ENCODE results near the gene DYRK1B.
"Not testable (repeated sequence)": the region's sequence is repeated elsewhere in the genome, so short reads cannot be mapped to it uniquely, and the experiment has no call there.

DYRK1B gene

DNA sequence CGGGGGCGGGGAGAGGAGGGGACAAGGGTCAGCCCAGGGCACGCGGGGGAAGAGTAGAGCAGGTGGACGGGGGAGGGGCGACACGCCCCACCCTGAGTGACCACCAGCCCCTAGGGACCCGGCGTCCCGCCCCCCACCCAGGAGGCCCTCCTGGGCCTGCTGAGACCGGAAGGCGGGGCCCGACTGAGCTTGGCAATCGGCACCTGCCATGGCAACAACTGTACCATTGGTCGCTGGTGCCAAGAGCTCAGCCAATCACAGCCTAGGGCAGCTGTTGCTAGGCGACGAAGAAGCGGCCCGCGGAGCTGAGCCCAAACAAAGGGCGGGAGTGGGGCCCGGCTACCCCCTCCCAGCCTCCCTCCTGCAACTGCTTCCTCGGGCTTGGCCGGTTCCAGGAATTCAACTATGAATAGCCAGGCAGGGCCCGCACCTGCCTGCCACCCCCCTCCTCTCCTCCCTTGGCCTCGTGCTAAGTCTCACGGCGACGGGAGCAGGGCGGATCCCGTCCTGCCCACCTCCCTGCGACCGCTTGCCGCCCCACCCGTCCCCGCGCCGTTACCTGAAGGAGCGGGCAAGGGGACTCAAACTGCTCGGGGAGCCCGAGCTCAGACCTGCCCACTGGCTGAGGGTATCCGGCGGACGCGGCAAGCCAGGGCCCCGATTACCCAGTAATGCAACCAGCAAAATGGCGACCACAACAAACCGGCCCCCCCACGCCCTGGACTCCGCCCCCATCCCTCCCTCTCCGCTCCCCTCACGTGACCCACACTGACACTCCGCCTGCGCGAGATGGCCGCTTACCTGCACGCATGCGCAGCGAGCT, at the start of gene DYRK1B:
DYRK1B (minus strand) TSS at position 699 of the 823 bp plus-strand sequence. CDS start 2,295 bp downstream, outside the sequence.
- peak; percentile 91 for DNase-seq

GRCh38 chr19:39882645-39883044, 48.7 kb upstream of the DYRK1B start:
- DNase-seq: not testable (repeated sequence)

DNA sequence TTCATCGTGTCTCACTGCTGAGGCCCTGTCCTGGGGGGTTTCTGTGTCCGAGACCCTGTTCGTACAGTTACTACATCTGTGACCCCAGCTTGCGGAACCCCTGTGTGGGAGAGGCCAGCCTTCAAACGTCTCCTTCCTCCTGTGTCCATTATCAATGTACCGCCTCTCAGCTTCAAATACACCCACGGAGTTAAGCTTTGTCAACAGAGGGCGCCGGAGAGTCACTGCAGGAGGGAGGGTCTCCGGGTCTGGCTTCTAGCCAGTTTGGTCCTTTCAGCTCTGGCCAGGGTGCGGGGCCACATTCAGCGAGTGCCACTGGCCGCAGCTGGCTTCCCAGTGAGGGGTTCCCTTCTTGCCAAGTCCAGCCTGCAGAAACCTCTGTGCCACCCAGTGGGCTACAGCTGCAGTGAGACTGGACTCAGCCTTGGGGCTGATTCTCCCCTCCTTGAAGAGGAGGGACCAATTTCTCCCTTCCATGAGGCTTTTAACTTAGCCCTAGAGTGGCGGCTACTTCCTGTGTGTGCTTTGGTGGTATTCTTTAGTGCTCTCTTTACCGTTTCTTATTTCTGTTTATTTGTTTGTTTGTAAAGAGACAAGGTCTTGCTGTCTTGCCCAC, 47.6 kb upstream of the DYRK1B start:
- DNase-seq: not testable (repeated sequence)

DNA sequence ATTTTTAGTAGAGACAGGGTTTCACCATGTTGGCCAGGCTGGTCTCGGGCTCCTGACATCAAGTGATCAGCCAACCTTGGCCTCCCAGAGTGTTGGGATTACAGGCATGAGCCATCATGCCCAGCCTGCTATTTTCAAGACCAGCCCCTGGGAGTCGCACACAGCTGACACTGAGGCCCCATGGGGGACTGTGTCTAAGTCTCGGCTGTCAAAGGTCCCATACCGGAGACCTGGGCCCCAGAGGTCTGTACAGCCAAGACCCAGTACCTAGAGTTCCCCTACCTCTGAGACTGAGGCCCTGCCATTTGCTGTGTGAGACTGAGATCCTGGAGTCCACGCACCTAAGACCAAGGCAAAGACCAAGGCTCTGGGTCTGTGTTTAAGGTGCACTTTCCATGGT, 46.3 kb upstream of the DYRK1B start:
- not testable (repeated sequence) for DNase-seq

- not testable (repeated sequence) for DNase-seq
These were observed 45.8 kb upstream of the DYRK1B start for GRCh38 chr19:39879796-39880195.

DNA sequence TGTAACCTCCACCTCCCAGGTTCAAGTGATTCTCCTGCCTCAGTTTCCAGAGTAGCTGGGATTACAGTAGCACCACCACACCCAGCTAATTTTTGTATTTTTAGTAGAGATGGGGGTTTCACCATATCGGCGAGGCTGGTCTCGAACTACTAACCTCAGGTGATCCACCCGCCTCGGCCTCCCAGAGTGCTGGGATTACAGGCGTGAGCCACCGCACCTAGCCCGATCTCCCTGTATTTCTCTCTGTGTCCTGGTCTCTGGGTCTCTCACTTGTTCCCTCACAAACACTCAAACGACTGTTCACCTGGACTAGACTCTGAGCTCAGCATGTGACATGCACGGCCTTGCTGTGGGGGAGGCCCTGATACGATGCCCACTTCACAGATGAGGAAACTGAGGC, 44.9 kb upstream of the DYRK1B start:
- not testable (repeated sequence) for DNase-seq

- no peak for DNase-seq
These were observed 44.4 kb upstream of the DYRK1B start for GRCh38 chr19:39878398-39878797.

DNA sequence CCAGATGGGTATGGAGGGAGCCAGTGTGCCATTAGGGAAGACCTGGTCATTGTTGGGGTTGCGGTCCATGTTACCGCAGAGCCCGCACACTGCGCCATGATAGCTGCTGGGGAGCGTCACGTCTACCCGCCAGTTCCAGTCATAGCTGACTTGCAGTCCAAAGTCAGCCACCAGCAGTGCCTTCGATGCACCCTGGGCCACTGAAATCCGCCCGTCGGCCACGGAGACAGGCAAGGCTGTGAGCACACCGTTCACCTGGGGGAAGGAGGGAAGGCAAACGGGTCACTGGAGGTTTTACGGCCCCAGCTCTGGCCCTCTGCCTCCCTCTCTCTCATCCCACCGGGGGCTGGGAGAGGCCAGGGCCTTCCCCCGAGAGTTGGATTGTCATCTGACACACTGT, 44.0 kb upstream of the DYRK1B start:
- not testable (repeated sequence) for DNase-seq

- DNase-seq: not testable (repeated sequence)
These were observed 43.5 kb upstream of the DYRK1B start for GRCh38 chr19:39877488-39877887.

DNA sequence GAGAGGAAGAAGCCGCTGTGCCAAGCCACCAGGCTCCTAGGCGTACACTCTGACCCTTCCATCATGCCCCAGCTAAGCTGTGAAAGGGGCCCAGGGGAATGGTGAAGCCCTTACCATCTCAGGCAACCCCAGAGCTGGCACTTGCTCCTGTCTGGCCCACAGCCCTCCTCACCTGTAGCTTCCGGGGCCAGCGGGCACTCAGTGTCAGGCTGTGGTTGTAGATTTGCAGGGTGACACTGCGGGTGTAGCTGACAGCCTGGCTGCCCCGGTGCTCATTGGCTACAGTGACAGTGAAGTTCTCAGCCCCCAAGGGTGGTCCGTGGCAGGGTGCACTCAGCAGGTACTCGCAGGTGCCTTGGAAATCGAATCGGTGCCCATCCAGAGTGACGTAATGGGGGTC, 42.5 kb upstream of the DYRK1B start:
- not testable (repeated sequence) for DNase-seq

- DNase-seq: not testable (repeated sequence)
These were observed 41.5 kb upstream of the DYRK1B start for GRCh38 chr19:39875401-39875864.

DNA sequence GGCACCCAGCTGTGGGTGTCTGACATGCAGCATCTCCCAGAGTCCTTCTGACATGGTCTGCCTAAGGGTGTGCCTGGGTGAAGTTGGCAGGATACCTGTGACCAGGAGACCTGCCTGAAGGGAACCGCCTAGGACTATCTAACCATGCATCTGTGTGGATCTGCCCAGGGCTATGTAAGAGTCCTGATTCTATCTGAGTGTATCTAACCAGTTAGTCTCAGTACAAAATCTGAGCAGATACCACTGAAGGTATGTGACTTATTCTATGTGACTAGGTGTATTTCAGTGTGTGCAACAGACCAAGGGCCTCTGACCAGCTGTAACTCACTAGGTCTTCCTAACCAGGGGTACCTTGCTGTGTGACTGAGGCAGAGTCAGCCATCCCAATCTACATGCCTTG, 40.4 kb upstream of the DYRK1B start:
- DNase-seq: no peak

DNA sequence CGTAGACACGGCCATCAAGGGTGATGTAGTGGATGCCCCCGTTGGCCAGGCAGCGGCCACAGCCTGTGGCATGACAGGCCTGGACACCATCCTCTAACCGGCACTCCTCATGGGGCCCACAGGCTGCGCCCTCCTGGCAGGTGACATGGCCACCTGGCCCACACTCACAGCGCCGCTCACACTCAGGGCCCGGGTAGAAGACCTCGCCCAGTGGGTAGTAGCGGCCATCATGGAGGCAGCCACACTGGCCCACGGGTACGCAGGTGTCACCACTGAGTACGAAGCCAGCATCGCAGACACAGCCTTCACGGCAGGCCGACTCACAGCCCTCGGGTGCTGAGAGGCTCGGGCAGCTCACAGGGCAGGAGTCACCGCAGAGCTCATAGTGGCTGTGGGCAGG, 39.4 kb upstream of the DYRK1B start:
- no peak for DNase-seq

GRCh38 chr19:39871886-39872866, 38.2 kb upstream of the DYRK1B start:
- DNase-seq: no peak

- DNase-seq: no peak
These were observed 37.4 kb upstream of the DYRK1B start for GRCh38 chr19:39871362-39871761.

DNA sequence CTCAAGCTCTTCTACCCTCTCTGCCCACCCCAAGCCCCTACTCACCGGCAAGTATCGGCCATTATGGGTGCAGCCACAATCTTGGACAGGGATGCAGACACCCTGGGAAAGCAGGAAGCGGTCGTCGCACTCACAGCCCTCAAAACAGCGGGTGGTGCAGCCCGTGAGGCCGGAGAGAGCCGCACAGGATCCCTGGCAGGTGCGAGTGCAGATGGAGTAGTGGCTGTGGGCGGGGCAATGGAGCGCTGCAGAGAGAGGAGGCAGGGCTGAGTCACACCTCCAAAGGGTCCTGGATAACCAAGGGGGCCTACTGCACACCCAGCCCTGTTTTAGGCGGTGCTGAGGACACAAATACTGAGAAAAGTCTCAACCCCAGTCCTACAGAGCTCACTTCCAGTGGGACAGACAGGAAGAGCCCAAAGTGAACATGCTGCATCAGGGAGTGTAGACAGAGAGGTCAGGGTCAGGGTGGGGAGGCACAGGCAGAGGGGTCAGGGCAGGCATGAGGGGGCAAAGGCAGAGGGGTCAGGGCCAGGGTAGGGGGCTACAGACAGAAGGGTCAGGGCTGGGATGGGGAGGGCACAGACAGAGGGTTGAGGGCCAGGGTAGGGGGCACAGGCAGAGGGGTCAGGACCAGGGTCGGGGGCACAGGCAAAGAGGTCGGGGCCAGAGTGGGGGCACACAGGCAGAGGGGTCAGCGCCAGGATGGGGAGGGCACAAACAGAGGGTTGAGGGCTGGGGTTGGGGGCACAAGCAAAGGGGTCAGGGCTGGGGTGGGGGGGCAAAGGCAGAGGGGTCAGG, 36.4 kb upstream of the DYRK1B start:
- peak; percentile 77 for DNase-seq

DNA sequence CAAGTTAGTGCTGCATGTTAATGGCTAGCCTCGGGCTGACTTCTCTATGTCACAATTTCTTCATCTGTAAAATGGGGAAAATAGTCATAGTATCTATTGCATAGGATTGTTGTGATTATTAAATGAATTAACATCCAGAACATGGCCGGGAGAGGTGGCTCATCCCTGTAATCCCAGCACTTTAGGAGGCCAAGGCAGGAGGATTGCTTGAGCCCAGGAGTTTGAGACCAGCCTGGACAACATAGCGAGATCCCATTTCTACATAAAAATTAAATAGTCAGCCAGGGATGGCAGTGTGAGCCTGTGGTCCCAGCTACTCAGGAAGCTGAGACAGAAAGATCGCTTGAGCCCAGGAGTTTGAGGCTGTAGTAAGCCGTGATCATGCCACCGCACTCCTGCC, 34.0 kb upstream of the DYRK1B start:
- DNase-seq: no peak

DNA sequence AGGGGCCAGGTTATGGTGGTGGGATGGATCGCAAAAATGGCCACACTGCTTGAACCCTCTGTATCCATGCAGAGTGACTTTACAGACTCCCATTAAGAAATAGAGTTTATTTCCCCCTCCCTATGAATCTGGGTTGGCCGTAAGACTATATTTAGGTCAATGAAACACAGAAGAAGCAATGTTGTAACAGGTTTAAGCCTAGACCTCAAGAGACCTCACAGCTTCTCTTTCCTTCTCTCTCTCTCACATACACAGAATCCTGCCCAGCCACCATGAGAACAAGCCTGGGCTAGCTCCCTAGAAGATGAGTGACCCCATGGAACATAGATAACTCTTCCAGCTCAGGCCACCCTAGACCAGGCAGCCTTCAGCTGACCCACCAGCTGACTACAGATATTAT, 33.2 kb upstream of the DYRK1B start:
- DNase-seq: no peak

GRCh38 chr19:39865953-39866352, 32.0 kb upstream of the DYRK1B start:
- DNase-seq: no peak

DNA sequence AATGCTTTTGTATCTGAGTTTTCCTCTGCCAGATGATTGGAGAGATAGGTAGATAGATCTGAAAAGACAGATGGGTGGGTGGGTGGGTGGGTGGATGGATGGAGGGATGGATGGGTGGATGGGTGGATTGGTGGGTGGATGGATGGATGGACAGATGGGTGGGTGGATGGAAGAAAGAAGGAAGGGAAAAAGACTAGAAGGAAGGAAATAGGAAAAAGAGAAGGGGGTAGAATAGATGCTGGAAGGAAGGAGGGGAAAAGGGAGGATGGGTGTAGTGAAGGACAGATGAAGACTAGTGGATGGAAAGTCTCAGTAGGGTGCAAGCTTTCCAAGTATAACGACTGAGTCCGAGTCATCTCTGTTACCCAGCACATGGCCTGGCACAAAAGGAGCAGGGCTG, 31.2 kb upstream of the DYRK1B start:
- DNase-seq: no peak

DNA sequence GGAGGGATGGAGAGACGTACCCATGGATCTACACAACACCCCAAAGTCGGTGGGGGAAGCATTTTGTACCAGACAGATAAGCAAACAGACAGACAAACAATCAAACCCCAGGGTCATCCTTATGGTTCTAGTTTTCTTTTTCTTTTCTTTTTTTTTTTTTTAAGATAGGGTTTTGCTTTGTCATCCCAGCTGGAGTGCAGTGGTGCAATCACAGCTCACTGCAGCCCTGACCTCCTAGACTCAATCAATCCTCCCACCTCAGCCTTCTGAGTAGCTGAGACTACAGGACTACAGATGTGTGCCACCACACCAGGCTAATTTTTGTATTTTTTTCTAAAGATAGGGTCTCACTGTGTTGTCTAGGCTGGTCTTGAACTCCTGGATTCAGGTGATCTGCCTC, 30.2 kb upstream of the DYRK1B start:
- no peak for DNase-seq

- no peak for DNase-seq
These were observed 24.6 kb upstream of the DYRK1B start for GRCh38 chr19:39858541-39858940.

Measured in NCI-H510A (cell line).